Neural cell (in vitro differentiated cells): ENCODE results near the gene MLX. TPM values are rescaled to one million over a fixed set of nuclear protein-coding genes. Genes with fewer than 3 reads are reported as not detected.

Experiments used
- H2AFZ ChIP-seq: fragments of 200-600, 300-800 bp; sonication (generic), shearing (Covaris generic); 2 replicates; pipeline ENCODE4 v1.6.0; 2014; ENCODE audit warnings: low read depth, mild to moderate bottlenecking, antibody characterized with exemption, low read length, moderate library complexity
- H3F3A ChIP-seq: fragments of 200-600 bp; shearing (Covaris generic); 2 replicates; pipeline ENCODE4 v1.6.1; 2016; ENCODE audit warnings: mild to moderate bottlenecking, moderate library complexity, mixed read lengths, antibody characterized with exemption, low read length; ENCODE audit not compliant: insufficient read depth, poor library complexity, severe bottlenecking
- H3K27ac ChIP-seq: fragments of 200-600, 300-800 bp; sonication (generic), shearing (Covaris generic); 2 replicates; pipeline ENCODE4 v1.5.1; 2014; ENCODE audit warnings: mild to moderate bottlenecking, low read length, moderate library complexity
- H3K27me3 ChIP-seq: fragments of 300-800, 200-600 bp; sonication (generic), shearing (Covaris generic); 2 replicates; pipeline ENCODE4 v1.6.0; 2014; ENCODE audit warnings: mild to moderate bottlenecking, low read depth, low read length, moderate library complexity; ENCODE audit not compliant: insufficient read depth
- H3K36me3 ChIP-seq: fragments of 300-800, 200-600 bp; sonication (generic), shearing (Covaris generic); 2 replicates; pipeline ENCODE4 v1.5.1; 2014; ENCODE audit warnings: mild to moderate bottlenecking, antibody characterized with exemption, low read length, moderate library complexity; ENCODE audit not compliant: insufficient read depth
- H3K4me2 ChIP-seq: fragments of 300-800, 200-600 bp; sonication (generic), shearing (Covaris generic); 2 replicates; pipeline ENCODE4 v1.6.0; 2014; ENCODE audit warnings: mild to moderate bottlenecking, low read length
- H3K4me3 ChIP-seq: fragments of 300-800, 200-600 bp; sonication (generic), shearing (Covaris generic); 2 replicates; pipeline ENCODE4 v1.5.1; 2014; ENCODE audit warnings: mild to moderate bottlenecking, low read length, moderate library complexity
- H3K79me2 ChIP-seq: fragments of 200-600 bp; shearing (Covaris generic); replicated peaks from 2 replicates; pipeline ENCODE4 v1.6.0; 2014; ENCODE audit warnings: mild to moderate bottlenecking, low read length, moderate library complexity; ENCODE audit not compliant: insufficient read depth
- H3K9ac ChIP-seq: fragments of 300-800, 200-600 bp; sonication (generic), shearing (Covaris generic); 2 replicates; pipeline ENCODE4 v1.6.1; 2016; ENCODE audit warnings: mild to moderate bottlenecking, low read length, mixed read lengths
- H3K9me2 ChIP-seq: fragments of 200-600 bp; shearing (Covaris generic); 2 replicates; pipeline ENCODE4 v1.6.1; 2016; ENCODE audit warnings: mild to moderate bottlenecking, low read length, mixed read lengths; ENCODE audit not compliant: insufficient read depth
- H3K9me3 ChIP-seq: fragments of 200-600, 300-800 bp; sonication (generic), shearing (Covaris generic); 2 replicates; pipeline ENCODE4 v1.6.1; 2016; ENCODE audit warnings: mild to moderate bottlenecking, mixed run types, low read length, moderate library complexity, mixed read lengths
- H4K20me1 ChIP-seq: fragments of 200-600 bp; shearing (Covaris generic); 2 replicates; pipeline ENCODE4 v1.6.1; 2016; ENCODE audit warnings: mild to moderate bottlenecking, mixed run types; ENCODE audit not compliant: insufficient read depth
- CTCF ChIP-seq: fragments of 450-650 bp; IDR thresholded peaks from 2 replicates; pipeline ENCODE4 v1.5.1; 2014; ENCODE audit warnings: antibody characterized with exemption, mild to moderate bottlenecking, moderate library complexity; ENCODE audit not compliant: poor library complexity, severe bottlenecking
- EP300 ChIP-seq: fragments of 450-650 bp; conservative IDR thresholded peaks from 2 replicates; pipeline ENCODE4 v1.6.1; 2014; ENCODE audit warnings: antibody characterized with exemption, mild to moderate bottlenecking, moderate library complexity; ENCODE audit not compliant: poor library complexity, severe bottlenecking
- EZH2 ChIP-seq: fragments of 200-600, 300-800 bp; shearing (Covaris generic), sonication (generic); IDR thresholded peaks from 2 replicates; pipeline ENCODE4 v1.6.1; 2014; ENCODE audit warnings: antibody characterized with exemption, low read length, borderline replicate concordance, mild to moderate bottlenecking; ENCODE audit not compliant: insufficient read depth, poor library complexity, severe bottlenecking
- MXI1 ChIP-seq: fragments of 450-650 bp; conservative IDR thresholded peaks from 2 replicates; pipeline ENCODE4 v1.6.1; 2014; ENCODE audit warnings: antibody characterized with exemption, mild to moderate bottlenecking; ENCODE audit not compliant: poor library complexity, severe bottlenecking
- POLR2AphosphoS5 ChIP-seq: IDR thresholded peaks from 2 replicates; pipeline ENCODE4 v1.6.1; 2012
- RAD21 ChIP-seq: fragments of 450-650 bp; conservative IDR thresholded peaks from 2 replicates; pipeline ENCODE4 v1.6.1; 2014; ENCODE audit warnings: antibody characterized with exemption, mild to moderate bottlenecking, moderate library complexity
- REST ChIP-seq: IDR thresholded peaks from 2 replicates; pipeline ENCODE4 v1.6.1; 2012; ENCODE audit warnings: borderline replicate concordance
- SMC3 ChIP-seq: fragments of 450-650 bp; conservative IDR thresholded peaks from 2 replicates; pipeline ENCODE4 v1.6.1; 2014; ENCODE audit warnings: antibody characterized with exemption, mild to moderate bottlenecking, moderate library complexity; ENCODE audit not compliant: poor library complexity
- TAF1 ChIP-seq: IDR thresholded peaks from 2 replicates; pipeline ENCODE4 v1.6.1; 2012; ENCODE audit warnings: low read depth
- polyA plus RNA-seq: library from polyadenylated mRNA; depleted of rRNA; stranded (reverse); fragments of >200 nt; gene quantifications from 2 replicates; pipeline ENCODE4 v1.2.3, GENCODE V29; 2014

MLX gene
- polyA plus RNA-seq, 1 donor from 2014 or later = 47.2 TPM

- Histone ChIP-seq H3F3A (no peaks in the 10 kb centered on the region), H3K4me2 (peak overlapping the region; percentile 59), H3K79me2 (no peaks in the 10 kb centered on the region), H3K4me3 (peak overlapping the region; percentile 81), H2AFZ (peak overlapping the region; percentile 40), H4K20me1 (no peaks in the 10 kb centered on the region), H3K9me3 (no peaks in the 10 kb centered on the region), H3K9me2 (no peaks in the 10 kb centered on the region), H3K27ac (peak overlapping the region; percentile 49), H3K9ac (peak overlapping the region; percentile 68), H3K27me3 (no peaks in the 10 kb centered on the region), H3K36me3 (no peaks in the 10 kb centered on the region)
- TF ChIP-seq SMC3 = no peak
- no peak for TF ChIP-seq REST
- TF ChIP-seq CTCF = peak; percentile 47
- no peak for TF ChIP-seq TAF1
- peak; percentile 85 for TF ChIP-seq MXI1
- no peak for TF ChIP-seq RAD21
- no peak for TF ChIP-seq EZH2
- TF ChIP-seq EP300 = no peak
- TF ChIP-seq POLR2AphosphoS5 = no peak
Measured at GRCh38 chr17:42536372-42537155, 30.3 kb upstream of the MLX start.

- no peaks in the 10 kb centered on the region for H3K36me3 ChIP-seq
- no peaks in the 10 kb centered on the region for H3F3A ChIP-seq
- TF ChIP-seq RAD21 (no peak), SMC3 (no peak), REST (no peak), POLR2AphosphoS5 (no peak), MXI1 (no peak), EZH2 (no peak), TAF1 (no peak), CTCF (no peak), EP300 (no peak)
- H3K9ac ChIP-seq = peak overlapping the region; percentile 68
- no peak overlapping the region for H3K27ac ChIP-seq
- no peaks in the 10 kb centered on the region for H3K27me3 ChIP-seq
- no peaks in the 10 kb centered on the region for H4K20me1 ChIP-seq
- H2AFZ ChIP-seq = peak overlapping the region; percentile 40
- H3K9me3 ChIP-seq = no peaks in the 10 kb centered on the region
- peak overlapping the region; percentile 59 for H3K4me2 ChIP-seq
- no peaks in the 10 kb centered on the region for H3K9me2 ChIP-seq
- H3K79me2 ChIP-seq = no peaks in the 10 kb centered on the region
- peak overlapping the region; percentile 81 for H3K4me3 ChIP-seq
Measured at GRCh38 chr17:42537156-42537805, 29.6 kb upstream of the MLX start.
